GM19455 (cell line): ENCODE measurements around the gene F10.

Experiments used
- ATAC-seq: cut with Tn5 transposase; IDR thresholded peaks from one replicate; pipeline ENCODE4 v1.9.1; 2021; ENCODE audit not compliant: unreplicated experiment

F10 gene

DNA sequence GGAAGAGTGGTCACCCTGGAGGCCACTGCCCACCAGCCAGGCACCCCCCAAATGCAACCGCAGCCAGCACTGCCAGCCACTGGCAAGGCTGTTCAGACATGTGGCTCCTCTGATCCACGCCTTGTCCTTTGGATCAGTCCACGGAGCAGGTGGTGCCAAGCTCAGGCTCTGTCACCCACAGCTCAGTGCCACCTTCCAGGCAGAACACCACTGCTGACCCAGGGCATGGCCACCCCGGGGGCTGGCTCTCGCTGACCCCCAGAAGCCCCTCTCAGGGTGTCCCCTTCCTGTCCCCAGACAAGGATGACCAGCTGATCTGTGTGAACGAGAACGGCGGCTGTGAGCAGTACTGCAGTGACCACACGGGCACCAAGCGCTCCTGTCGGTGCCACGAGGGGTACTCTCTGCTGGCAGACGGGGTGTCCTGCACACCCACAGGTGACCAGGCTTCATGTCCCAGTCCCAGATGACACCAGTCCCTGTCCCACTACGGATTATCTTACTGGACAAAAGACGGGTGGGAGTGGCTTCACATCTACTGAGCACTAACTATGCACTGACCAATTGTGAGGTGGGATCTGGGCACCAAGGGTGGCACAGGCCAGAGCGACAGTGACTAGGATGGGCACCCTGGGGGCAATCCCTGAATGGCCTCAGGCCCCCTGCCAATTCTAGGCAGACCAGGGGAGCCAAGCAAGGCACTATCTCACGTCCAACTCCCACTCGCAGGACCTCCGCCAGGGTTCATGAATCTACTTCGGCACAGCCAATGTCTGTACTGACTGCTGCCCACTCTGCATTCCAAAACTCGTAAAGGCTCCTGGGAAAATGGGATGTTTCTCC is 7.0 kb upstream of the F10 start:
- ATAC-seq, result no peak

DNA sequence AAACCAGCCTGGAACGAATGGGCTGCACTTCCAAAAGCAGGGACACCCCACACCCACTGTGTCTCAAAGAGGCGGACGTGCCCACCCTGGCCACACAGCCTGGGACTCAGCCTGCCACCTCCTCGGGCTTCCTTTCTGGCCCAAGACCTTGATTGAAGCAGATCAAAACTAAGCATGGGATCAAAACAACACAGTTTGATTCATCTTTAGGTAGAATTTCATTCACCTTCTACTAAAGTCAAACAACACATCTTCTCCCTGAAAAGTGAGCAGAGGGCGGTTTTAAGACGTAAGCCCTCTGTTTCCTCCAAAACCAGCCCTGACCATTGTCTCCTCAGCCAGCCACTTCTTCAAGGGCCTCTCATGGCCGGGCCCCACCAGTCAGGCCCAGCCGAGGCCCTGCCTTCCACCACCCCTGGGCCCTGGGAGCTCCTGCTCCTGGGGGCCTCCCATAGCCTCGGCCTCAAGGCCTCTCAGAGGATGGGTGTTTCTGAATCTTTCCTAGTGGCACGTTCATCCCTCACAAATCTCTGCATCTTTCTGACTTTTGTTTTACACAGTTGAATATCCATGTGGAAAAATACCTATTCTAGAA is 6.3 kb upstream of the F10 start:
- ATAC-seq, result no peak

DNA sequence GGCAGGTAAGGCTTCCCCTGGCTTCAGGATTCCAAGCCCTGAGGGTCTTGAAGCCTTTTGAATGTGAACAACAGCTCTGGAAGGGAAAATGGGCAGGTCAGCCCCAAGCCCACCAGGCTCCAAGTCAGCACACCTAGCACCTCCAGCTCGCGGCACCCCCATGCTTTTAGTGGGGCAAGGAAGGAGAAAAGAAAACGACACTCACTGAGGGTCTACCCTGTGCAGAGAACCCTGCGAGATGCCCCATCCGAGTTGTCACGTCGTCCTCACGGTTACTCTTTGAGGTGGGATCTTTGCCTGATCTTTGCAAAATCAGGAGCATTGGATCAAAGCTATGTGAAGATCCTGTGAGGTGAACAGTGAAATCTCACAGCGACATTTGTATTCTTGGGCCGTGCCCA is 5.7 kb upstream of the F10 start:
- no peak for ATAC-seq

DNA sequence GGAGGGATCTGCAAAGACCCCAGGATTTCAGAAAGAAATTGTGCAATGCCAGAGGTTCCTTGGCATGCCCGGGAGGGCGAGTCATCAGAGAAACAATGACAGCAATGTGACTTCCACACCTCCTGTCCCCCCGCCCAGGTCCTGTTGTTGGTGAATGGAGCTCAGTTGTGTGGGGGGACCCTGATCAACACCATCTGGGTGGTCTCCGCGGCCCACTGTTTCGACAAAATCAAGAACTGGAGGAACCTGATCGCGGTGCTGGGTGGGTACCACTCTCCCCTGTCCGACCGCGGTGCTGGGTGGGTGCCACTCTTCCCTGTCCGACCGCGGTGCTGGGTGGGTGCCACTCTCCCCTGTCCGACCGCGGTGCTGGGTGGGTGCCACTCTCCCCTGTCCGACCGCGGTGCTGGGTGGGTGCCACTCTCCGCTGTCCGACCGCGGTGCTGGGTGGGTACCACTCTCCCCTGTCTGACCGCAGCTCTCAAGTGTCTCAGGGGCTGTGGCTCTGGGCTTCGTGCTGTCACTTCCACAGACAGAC is 5.2 kb upstream of the F10 start:
- ATAC-seq, result no peak

DNA sequence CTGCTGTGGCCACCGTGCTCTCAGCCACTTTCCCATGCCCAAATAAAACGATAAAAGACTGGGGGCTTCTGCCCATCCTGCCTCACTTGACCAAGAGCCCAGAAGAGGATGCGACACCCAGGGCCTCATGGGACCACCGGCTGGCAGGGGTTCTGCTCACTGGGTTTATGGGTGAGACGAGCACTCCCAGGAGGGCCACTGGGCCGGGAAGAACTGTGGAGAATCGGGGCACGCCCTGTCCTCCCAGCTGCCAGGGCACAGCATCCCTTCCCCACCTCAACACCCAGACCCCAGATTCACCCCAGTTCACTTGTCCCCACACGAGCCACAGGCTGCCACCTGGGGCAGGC is 4.7 kb upstream of the F10 start:
- ATAC-seq, result no peak

DNA sequence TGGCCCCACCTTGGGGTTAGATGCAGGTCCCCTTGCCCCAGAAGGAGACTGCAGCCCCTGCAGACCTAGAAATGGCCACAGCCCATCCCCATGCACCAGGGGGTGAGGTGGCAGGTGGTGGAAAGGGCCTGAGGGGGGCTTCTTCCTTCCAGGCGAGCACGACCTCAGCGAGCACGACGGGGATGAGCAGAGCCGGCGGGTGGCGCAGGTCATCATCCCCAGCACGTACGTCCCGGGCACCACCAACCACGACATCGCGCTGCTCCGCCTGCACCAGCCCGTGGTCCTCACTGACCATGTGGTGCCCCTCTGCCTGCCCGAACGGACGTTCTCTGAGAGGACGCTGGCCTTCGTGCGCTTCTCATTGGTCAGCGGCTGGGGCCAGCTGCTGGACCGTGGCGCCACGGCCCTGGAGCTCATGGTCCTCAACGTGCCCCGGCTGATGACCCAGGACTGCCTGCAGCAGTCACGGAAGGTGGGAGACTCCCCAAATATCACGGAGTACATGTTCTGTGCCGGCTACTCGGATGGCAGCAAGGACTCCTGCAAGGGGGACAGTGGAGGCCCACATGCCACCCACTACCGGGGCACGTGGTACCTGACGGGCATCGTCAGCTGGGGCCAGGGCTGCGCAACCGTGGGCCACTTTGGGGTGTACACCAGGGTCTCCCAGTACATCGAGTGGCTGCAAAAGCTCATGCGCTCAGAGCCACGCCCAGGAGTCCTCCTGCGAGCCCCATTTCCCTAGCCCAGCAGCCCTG is 4.2 kb upstream of the F10 start:
- no peak for ATAC-seq

DNA sequence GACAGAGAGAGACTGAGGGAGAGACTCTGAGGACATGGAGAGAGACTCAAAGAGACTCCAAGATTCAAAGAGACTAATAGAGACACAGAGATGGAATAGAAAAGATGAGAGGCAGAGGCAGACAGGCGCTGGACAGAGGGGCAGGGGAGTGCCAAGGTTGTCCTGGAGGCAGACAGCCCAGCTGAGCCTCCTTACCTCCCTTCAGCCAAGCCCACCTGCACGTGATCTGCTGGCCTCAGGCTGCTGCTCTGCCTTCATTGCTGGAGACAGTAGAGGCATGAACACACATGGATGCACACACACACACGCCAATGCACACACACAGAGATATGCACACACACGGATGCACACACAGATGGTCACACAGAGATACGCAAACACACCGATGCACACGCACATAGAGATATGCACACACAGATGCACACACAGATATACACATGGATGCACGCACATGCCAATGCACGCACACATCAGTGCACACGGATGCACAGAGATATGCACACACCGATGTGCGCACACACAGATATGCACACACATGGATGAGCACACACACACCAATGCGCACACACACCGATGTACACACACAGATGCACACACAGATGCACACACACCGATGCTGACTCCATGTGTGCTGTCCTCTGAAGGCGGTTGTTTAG is 3.3 kb upstream of the F10 start:
- no peak for ATAC-seq

DNA sequence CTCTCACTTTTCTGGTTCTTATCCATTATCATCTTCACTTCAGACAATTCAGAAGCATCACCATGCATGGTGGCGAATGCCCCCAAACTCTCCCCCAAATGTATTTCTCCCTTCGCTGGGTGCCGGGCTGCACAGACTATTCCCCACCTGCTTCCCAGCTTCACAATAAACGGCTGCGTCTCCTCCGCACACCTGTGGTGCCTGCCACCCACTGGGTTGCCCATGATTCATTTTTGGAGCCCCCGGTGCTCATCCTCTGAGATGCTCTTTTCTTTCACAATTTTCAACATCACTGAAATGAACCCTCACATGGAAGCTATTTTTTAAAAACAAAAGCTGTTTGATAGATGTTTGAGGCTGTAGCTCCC is 2.8 kb upstream of the F10 start:
- no peak for ATAC-seq

DNA sequence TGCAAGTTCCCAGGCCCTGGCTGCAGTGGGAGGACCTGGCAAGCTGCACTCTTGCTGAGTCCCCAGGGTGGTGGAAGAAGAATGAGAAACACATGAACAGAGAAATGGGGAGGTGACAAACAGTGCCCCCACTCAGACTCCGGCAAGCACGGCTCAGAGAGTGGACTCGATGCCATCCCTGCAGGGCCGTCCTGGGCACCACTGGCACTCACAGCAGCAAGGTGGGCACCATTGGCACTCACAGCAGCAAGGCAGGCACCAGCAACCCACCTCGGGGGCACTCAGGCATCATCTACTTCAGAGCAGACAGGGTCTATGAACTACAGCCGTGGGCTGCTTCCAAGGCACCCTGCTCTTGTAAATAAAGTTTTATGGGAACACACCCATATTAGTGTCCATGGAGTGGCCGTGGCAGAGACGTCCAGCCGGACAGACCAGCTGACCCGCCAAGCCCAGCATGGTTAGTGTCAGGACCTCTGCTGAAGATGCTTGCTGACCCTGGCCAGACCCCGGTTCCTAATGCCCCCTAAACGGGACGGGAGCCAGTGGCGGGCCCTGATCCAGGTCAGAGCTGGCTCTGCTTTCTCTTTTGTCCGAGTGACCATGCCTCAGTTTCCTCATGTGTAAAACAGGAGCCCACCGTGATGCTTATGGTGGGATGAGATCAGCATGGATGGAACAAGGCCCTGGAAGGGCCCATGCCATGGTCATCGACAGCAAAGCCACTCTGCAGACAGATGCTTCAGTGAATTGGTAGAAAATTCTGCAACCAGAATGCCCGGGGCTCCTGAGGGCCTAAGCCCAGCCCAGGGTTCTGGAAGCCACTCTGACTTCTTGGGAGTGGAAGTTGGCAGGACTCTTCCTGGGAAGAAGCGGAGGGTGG is 2.1 kb upstream of the F10 start:
- ATAC-seq, result no peak

DNA sequence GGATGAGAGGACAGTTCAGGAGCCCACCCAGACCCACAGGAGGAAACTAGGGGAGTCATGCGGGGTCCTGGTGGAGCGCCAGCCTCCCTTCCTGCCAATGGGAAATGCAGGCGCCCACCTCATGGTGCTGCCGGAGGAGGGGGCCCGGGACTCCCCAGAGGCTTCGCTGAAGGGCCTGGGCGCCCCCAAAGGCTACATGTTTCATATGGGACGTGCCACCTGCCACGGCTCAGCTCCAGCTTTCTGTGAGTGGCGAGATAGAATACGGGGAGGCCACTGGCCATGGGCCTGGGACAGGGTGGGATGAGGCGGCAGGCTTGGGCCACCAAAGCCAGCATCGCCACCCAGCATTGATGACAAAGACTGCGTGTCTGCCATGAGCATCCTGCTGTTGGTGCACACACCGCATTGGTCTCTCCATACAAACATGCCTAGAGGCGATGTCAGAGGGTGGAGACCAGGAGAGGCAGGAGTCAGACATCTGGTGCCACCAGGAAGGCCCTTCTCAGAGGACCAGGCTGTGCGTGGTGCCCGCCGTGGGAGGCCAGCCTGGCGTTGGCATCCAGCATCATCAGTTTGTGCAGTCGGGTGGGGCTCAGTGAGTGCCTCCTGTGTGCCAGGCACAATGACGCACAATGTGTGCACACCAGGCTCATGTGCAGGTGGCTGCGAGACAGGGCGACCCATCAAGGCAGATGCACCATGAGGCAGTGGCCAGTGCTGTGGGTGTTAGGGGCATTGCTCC is 1.2 kb upstream of the F10 start:
- ATAC-seq, result no peak

DNA sequence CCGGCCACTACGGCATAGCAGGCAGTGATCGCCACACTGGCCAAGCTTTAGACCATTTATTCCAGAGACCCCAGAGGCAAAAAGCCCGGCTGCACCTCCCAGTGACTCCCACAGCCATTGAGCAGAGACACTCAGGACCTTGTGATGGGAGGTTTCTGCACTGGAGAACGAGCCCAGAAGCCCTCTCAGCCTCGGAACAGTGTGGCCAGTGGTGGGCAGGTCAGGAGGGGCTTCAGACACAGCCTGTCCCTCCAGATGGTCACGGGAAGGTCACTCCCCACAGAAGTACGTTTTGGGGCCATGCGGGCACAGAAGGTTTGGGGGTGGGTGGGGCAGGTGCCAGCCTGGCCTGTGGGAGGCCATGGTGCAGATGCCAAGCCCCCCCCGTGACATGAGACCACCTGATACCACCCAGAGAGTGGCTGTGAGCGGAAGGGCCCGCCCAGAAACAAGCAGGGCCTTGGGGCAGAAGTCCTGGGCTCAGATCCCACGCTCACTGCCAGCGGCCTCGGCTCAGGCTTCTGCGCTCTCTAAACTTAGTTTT is 599 bp upstream of the F10 start:
- ATAC-seq, result no peak

DNA sequence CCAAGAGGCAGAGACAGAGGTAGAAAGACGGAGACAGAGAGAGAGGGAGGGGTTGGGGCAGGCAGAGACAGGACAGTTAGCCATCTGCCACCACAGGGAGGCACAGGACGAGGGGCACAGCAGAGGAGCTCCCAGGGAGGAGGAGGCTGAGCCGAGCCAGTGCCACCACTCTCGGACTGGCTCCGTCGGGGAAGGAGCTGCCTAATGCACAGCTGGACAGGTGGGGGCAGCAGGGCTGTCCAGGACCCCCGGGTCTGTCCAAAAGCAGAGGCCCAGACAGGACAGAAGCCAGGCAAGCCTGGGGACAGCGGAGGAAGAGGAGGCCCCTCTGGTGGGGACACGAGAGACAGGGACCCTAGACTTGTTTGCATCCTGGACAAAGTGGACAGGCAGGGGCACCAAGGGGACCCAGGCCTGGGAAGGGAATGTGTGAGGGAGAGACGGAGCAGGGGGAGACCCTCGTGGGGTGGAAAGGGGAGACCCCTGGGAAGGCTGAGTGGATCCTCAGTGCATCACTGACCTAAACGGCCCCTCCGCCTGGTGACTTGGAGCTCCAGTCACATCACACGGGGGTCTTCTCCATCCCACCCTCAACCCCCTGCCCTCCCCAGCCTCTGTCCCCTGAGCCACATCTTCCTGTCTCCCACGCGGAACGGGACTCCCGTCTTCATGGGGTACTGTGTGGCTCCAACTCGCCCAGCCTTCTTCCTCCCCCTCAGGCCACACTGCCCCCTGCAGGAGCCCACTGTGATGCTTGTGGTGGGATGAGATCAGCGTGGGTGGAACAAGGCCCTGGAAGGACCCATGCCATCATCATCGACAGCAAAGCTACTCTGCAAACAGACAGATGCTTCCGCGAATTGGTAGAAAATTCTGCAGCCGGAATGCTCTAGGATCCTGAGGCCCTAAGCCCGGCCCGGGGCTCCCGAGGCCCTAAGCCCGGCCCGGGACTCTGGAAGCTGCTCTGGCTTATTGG is 915 bp downstream of the F10 start:
- ATAC-seq, result no peak

DNA sequence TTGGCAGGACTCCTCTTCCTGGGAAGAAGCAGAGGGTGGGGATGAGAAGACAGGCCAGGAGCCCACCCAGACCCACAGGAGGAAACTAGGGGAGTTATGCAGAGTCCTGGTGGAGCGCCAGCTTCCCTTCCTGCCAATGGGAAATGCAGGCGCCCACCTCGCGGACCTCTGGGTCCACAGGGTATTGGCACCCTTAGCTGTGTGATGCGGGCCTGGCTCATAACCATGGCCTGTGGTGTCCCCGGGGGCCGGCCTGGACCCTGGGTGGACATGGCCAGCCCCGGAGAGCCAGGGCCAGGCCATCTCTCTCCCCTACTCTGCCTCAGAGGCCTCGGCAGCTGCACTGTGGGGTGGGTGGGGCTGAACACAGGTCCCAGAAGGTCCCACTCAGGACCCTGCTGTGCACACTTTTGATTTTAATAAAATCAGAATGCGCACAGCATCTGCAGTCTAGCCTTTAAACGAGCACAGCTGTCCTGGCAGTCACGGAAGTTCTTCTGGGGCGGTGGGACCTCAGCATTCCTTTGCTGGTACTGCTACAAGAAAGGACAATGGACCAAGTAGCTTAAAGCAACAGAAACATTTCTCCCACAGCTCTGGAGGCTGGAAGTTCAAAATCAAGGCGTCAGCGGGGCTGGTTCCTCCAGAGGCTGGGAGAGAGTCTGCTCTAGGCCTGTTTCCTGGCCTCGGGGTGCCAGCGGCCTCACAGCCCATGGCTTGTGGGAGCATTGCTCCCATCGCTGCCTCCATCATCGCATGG is 1.8 kb downstream of the F10 start:
- no peak for ATAC-seq

DNA sequence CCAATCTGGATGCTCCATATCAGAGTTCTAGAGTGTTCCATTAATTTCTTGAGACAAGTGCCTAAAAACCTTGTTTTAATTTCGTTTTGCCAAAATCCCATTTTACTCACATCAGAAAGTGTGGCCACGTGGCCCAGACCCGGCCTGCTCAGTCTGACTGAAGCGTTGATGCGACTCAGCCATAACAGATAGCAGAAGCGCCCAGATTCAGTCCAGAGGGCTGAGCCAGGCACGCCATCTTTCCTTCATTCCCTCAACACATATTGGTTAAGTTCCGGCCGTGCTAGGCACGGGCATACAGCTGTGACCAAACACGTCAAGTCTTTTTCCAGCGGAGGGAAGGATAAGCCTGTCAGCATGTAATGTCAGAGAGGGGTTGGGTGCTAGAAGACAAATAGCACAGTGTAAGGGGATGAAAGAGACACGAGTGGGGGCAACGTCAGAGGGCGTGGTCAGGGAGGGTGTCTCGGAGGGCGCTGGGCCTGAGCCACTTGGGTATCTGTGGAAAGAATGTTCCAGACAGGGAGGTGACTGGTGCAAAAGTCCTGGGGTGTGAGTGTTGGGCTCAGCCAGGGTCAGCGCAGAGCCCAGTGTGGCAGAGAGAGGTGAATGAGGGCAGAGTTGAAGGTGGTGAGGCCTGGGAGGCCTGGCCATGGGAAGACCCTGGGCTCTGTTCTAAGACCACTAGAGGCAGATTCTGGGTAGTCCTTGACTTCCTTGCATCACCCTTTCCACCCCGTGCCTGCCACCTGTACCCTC is 3.1 kb downstream of the F10 start:
- ATAC-seq, result no peak

DNA sequence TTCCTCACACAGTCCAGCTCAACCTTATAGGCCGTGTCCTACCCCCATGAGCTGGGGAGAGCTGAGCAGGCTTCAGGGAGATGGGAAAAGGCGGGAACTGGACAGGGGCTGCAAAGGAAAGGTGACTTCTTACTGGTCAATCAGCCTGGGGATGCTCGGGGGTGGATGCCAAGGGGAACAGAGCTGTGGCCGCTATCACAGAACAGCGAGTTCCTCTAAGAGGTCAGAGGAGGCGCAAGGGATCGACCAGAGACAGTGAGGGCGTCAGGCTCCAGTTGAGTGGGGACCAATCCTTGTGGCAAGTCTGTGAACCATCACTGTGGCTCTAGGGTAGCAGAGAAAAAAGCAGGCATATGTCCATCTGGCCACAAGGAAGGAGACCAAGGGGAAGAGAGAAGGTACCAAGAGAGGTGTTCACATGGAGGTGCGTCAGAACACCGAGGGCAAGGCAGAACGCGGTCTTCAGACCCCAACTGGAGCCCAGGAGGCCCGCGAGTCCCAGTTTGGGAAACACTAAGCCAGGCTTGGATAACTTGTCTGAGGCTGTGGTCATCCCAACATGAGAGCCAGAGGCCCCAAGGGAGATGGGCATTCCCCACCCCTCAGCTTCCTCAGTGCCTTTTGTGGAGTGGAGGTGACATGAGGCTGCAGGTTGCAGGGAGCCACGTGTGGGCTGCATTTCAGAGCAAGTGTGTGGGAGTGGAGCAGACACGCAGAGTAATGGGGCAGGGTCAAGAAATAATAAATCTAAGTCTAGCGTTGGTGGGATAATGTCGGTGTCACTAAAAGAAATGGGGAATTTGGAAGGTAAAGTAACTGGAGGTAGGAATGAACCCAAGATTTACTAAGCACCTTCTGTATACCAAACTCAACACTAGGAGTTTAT is 3.9 kb downstream of the F10 start:
- no peak for ATAC-seq

DNA sequence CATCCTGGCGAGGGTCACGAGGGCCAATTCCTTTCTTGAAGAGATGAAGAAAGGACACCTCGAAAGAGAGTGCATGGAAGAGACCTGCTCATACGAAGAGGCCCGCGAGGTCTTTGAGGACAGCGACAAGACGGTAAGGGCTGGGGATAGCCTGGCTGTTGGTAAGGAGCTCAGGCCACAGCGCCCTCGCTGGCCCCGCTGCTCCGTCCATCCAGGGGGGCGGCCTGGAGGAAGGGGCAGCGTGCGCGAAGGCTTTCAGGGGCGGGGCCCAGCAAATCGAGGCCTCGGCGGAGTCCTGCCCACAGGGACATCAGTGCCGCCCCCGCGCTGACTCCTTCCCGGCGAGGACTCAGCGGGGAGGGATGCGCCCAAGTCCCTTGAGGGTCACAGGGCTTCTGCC is 6.9 kb downstream of the F10 start:
- ATAC-seq, result no peak
